Stomach (tissue), 9 donors: ENCODE data around the gene ALX3. TPM values are rescaled to one million over a fixed set of nuclear protein-coding genes. Genes with fewer than 3 reads are reported as not detected.
A peak's percentile ranks its signal among the peaks of the same experiment; 100 is the strongest.

ENCODE experiments used
- DNase-seq, 2 donors: peaks; one replicate each; pipeline versions ENCODE4 v3.0.0 to v3.0.0-alpha.2; 2013 to 2019
- H3K27ac ChIP-seq, 5 donors: fragments of 200-600 bp in 4 of 5; sonication (generic) in 4 of 5; one replicate each; pipeline ENCODE4 v1.5.1; 2013 to 2019; ENCODE audit warnings: mild to moderate bottlenecking in 1 of 5, moderate library complexity in 1 of 5
- H3K27me3 ChIP-seq, 3 donors: fragments of 200-600 bp; sonication (generic); one replicate each; pipeline ENCODE4 v1.5.1; 2017 to 2019; ENCODE audit warnings: mixed run types in 1 of 3
- H3K36me3 ChIP-seq, 4 donors: fragments of 200-600 bp; sonication (generic); 1 replicate in 3 of 4; 2 replicates in 1 of 4; pipeline ENCODE4 v1.5.1; 2016 to 2019
- H3K4me1 ChIP-seq, 4 donors: fragments of 200-600 bp; sonication (generic); one replicate each; pipeline ENCODE4 v1.5.1; 2016 to 2019
- H3K4me3 ChIP-seq, 4 donors: fragments of 200-600 bp; sonication (generic) in 3 of 4; one replicate each; pipeline ENCODE4 v1.5.1; 2016 to 2019; ENCODE audit warnings: mild to moderate bottlenecking in 1 of 4
- H3K9me3 ChIP-seq, 4 donors: fragments of 200-600 bp; sonication (generic); one replicate each; pipeline ENCODE4 v1.5.1; 2016 to 2019
- CTCF ChIP-seq, 7 experiments: fragments of 450-650 bp in 4 of 7; fragments of 200-600 bp in 3 of 7; sonication (generic) in 3 of 7; IDR thresholded peaks; one replicate each; pipeline ENCODE4 v1.5.1; 2016 to 2019; ENCODE audit warnings: antibody characterized with exemption in 7 of 7, control low read depth in 2 of 7, mild to moderate bottlenecking in 1 of 7
- EP300 ChIP-seq: sonication (generic); formaldehyde crosslinking; IDR thresholded peaks from one replicate; pipeline ENCODE4 v1.6.1; 2017; ENCODE audit warnings: antibody characterized with exemption
- POLR2A ChIP-seq, 4 donors: fragments of 450-650 bp; IDR thresholded peaks; one replicate each; pipeline ENCODE4 v1.6.1; 2016; ENCODE audit warnings: antibody characterized with exemption in 4 of 4, control low read depth in 2 of 4, mild to moderate bottlenecking in 1 of 4, moderate library complexity in 1 of 4
- POLR2AphosphoS5 ChIP-seq, 3 donors: sonication (generic); formaldehyde crosslinking; IDR thresholded peaks; one replicate each; pipeline ENCODE4 v1.6.1; 2016; ENCODE audit warnings: antibody characterized with exemption in 3 of 3
- WGBS, 5 donors: extraction: QIAGEN DNeasy Blood & Tissue Kit in 3 of 5; methylation state at CpG; one replicate each; pipeline versions ENCODE4 v1.1.5 to v1.1.7; 2013 to 2018; 5-methylcytosine and 5-hydroxymethylcytosine counted together
- intact Hi-C: fragments of 100-400 bp; cut with DNase I; formaldehyde crosslinking; loops from one replicate; pipeline ENCODE4 v1.15.1; 2023; ENCODE audit warnings: low total_unique reads
- polyA plus RNA-seq, 3 donors: library from polyadenylated mRNA; stranded (reverse); fragments of 200-250 nt; gene quantifications; one replicate each; pipeline ENCODE4 v1.2.3, GENCODE V29; 2013
- total RNA-seq, 5 donors: library from RNA; depleted of rRNA; stranded (reverse); fragments of >200 nt; gene quantifications; one replicate each; pipeline versions ENCODE4 v1.1.0 to v1.2.3, GENCODE V29; 2014 to 2016
- donor health status: healthy with polysubstance abuse.
- donor health status: Bipolar disorder and iron deficiency.
- donor health status: healthy.

The ALX3 gene
- total and polyA plus RNA-seq, 8 donors = 0.08 TPM; not detected in 7

- Histone ChIP-seq H3K4me3 (no peak overlapping the region), H3K4me1 (no peaks in the 10 kb centered on the region), H3K36me3 (peaks cover 22 to 59% (median 52%) of the 10 kb centered on the region in 4 donors), H3K9me3 (no peaks in the 10 kb centered on the region), H3K27ac (no peak overlapping the region), H3K27me3 (peaks cover 0 to 1% (median 0%) of the 10 kb centered on the region in 3 donors)
- 92 to 97% (median 96%) methylated on average over 3 to 7 of the region's 7 CpGs for WGBS, 5 donors
- TF ChIP-seq POLR2A (IDR thresholded peaks at IDR 0.05) (no peak), CTCF (IDR thresholded peaks at IDR 0.05) (no peak), POLR2AphosphoS5 (IDR thresholded peaks at IDR 0.05) (no peak), EP300 (no peak)
- DNase-seq = no peak
- intact Hi-C loops = no loop called here
Measured at GRCh38 chr1:110060662-110061060, 9.8 kb downstream of the ALX3 start.

- no peak overlapping the region for H3K4me3 ChIP-seq
- no peaks in the 10 kb centered on the region for H3K4me1 ChIP-seq
- intact Hi-C loops = no loop called here
- H3K9me3 ChIP-seq = no peaks in the 10 kb centered on the region
- WGBS, 5 donors = 79 to 93% (median 90%) methylated on average over 7 to 9 of the region's 9 CpGs
- no peaks in the 10 kb centered on the region for H3K27me3 ChIP-seq
- no peak overlapping the region for H3K27ac ChIP-seq
- TF ChIP-seq EP300 (no peak), POLR2AphosphoS5 (IDR thresholded peaks at IDR 0.05) (no peak), CTCF (IDR thresholded peaks at IDR 0.05) (peak in 5 of 7 experiments; percentile 29 to 75 (median 55)), POLR2A (IDR thresholded peaks at IDR 0.05) (no peak)
- peaks cover 25 to 65% (median 57%) of the 10 kb centered on the region in 4 donors for H3K36me3 ChIP-seq
- DNase-seq = peak; percentile 50 to 58
Measured at GRCh38 chr1:110060034-110060661, 10.3 kb downstream of the ALX3 start.

DNA sequence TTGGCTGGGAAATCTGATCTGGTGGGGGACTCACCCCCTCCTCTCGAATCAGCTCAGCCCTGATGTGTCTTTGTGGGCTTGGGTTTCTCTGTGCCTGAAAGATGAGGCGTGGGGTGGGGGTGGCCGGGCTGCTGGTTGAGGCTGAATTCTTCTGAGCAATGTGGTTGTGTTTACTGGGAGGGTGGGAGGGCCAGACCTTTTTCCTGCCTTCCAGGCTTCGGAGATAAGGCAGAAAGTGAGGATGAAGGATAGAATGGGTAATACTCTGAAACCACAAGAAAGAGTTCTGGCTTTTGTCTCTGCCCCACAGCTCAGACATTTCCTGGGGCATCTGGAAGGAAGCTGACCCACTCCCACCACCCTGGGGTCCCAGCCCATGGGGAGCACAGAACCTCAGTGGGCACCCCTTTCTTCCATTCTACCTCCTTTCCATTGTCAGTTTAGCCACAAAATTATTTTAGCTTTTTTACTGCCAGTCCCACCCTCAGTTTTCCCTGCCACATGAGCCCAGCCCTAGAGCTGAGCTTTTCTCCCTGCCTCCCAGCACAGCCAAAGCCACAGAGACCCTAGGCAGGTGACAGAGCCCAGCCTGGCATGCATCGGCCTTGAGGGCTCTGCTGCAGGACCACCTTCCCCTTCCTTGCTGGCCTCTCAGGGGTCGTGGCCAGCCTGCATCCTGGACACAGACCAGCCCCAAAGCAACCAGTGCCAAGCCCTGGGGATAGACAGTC, 11.2 kb downstream of the ALX3 start:
- Histone ChIP-seq H3K4me3 (no peak overlapping the region), H3K9me3 (no peaks in the 10 kb centered on the region), H3K27me3 (no peaks in the 10 kb centered on the region), H3K27ac (no peak overlapping the region), H3K36me3 (peaks cover 34 to 73% (median 66%) of the 10 kb centered on the region in 4 donors), H3K4me1 (no peaks in the 10 kb centered on the region)
- intact Hi-C loops = no loop called here
- DNase-seq = no peak
- 70 to 84% (median 79%) methylated on average over 6 of the region's 6 CpGs for WGBS, 5 donors
- TF ChIP-seq POLR2AphosphoS5 (IDR thresholded peaks at IDR 0.05) (no peak), EP300 (no peak), POLR2A (IDR thresholded peaks at IDR 0.05) (no peak), CTCF (IDR thresholded peaks at IDR 0.05) (no peak)

- no peaks in the 10 kb centered on the region for H3K27me3 ChIP-seq
- TF ChIP-seq POLR2AphosphoS5 (IDR thresholded peaks at IDR 0.05) (no peak), EP300 (no peak), POLR2A (IDR thresholded peaks at IDR 0.05) (no peak)
- 60 to 73% (median 69%) methylated on average over 1 of the region's 1 CpG for WGBS, 5 donors
- H3K27ac ChIP-seq = no peak overlapping the region
- no peaks in the 10 kb centered on the region for H3K9me3 ChIP-seq
- DNase-seq = no peak
- H3K4me1 ChIP-seq = no peaks in the 10 kb centered on the region
- H3K36me3 ChIP-seq = peaks cover 41 to 80% (median 73%) of the 10 kb centered on the region in 4 donors
- no peak overlapping the region for H3K4me3 ChIP-seq
- intact Hi-C loops = no loop called here
Measured at GRCh38 chr1:110058591-110058990, 11.9 kb downstream of the ALX3 start.
